GM12891 (cell line): ENCODE data around the gene RHOT1. TPM values are rescaled to one million over a fixed set of nuclear protein-coding genes. Genes with fewer than 3 reads are reported as not detected.
"Not testable (repeated sequence)": the region's sequence is repeated elsewhere in the genome, so short reads cannot be mapped to it uniquely, and the experiment has no call there.

ENCODE experiments used
- DNase-seq: peaks from one replicate; pipeline ENCODE4 v3.0.0; 2011; ENCODE audit warnings: low spot score; ENCODE audit not compliant: insufficient read length
- FAIRE-seq: peaks from 2 replicates; lab custom pipeline; 2011; peaks lifted over from hg19 to GRCh38; lab: Jason Lieb, UNC
- PAX5 ChIP-seq: IDR thresholded peaks from 2 replicates; pipeline ENCODE4 v1.6.1; 2011; ENCODE audit warnings: low read length, moderate library complexity, mild to moderate bottlenecking; ENCODE audit not compliant: insufficient read depth, severe bottlenecking
- POLR2A ChIP-seq: IDR thresholded peaks from 2 replicates; pipeline ENCODE4 v1.6.1; 2011; ENCODE audit warnings: low read depth, low read length, control low read depth
- POLR2AphosphoS5 ChIP-seq: IDR thresholded peaks from 2 replicates; pipeline ENCODE4 v1.6.1; 2011; ENCODE audit warnings: low read depth, low read length, control low read depth
- POU2F2 ChIP-seq: IDR thresholded peaks from 2 replicates; pipeline ENCODE4 v1.6.1; 2011; ENCODE audit warnings: low read depth, mild to moderate bottlenecking, control low read depth, low read length, moderate library complexity
- SPI1 ChIP-seq: IDR thresholded peaks from 2 replicates; pipeline ENCODE4 v1.6.1; 2011; ENCODE audit warnings: low read depth, low read length, control low read depth
- TAF1 ChIP-seq: IDR thresholded peaks from 2 replicates; pipeline ENCODE4 v1.6.1; 2011; ENCODE audit warnings: low read depth, low read length, control low read depth
- polyA plus RNA-seq: library from polyadenylated mRNA; unstranded; fragments of >200 nt; gene quantifications from one replicate; pipeline ENCODE4 v1.2.1, GENCODE V29; 2012; ENCODE audit warnings: low read depth, missing spikeins, inconsistent platforms; ENCODE audit not compliant: missing spikeins

The RHOT1 gene
- 11.7 TPM for polyA plus RNA-seq

- DNase-seq: peak; percentile 66
- FAIRE-seq: peak; percentile 83
- no peak for TF ChIP-seq SPI1
- TF ChIP-seq TAF1: no peak
Measured at GRCh38 chr17:32142038-32142856, at the start of gene RHOT1. Gene RHOT1, plus strand, starts transcription at chr17:32142502. Its CDS starts 191 bp downstream, at chr17:32142693.

- DNase-seq: no peak
- FAIRE-seq: no peak
- TF ChIP-seq TAF1: no peak
- no peak for TF ChIP-seq PAX5
- TF ChIP-seq POLR2AphosphoS5: no peak
- no peak for TF ChIP-seq POLR2A
- TF ChIP-seq POU2F2: no peak
- no peak for TF ChIP-seq SPI1
Measured at GRCh38 chr17:32099686-32100085, 42.6 kb upstream of the RHOT1 start.

- DNase-seq, FAIRE-seq: not testable (repeated sequence)
Measured at GRCh38 chr17:32100323-32100722, 42.0 kb upstream of the RHOT1 start.

GRCh38 chr17:32100971-32101631 lies 41.2 kb upstream of the RHOT1 start:
- FAIRE-seq (no peak), DNase-seq (no peak)

GRCh38 chr17:32102172-32102571 lies 40.1 kb upstream of the RHOT1 start:
- DNase-seq: no peak
- TF ChIP-seq SPI1: no peak
- no peak for TF ChIP-seq POLR2A
- no peak for TF ChIP-seq PAX5
- no peak for TF ChIP-seq POLR2AphosphoS5
- no peak for TF ChIP-seq POU2F2
- TF ChIP-seq TAF1: no peak
- FAIRE-seq: no peak

More at GRCh38 chr17:32100971-32101631, 41.2 kb upstream of the RHOT1 start:
- no peak for TF ChIP-seq SPI1
- TF ChIP-seq TAF1: no peak
- no peak for TF ChIP-seq PAX5
- TF ChIP-seq POLR2AphosphoS5: no peak
- TF ChIP-seq POU2F2: no peak
- no peak for TF ChIP-seq POLR2A

- TF ChIP-seq SPI1 (no peak), TAF1 (no peak), POLR2AphosphoS5 (no peak), POU2F2 (no peak), PAX5 (no peak), POLR2A (no peak)
- no peak for FAIRE-seq
- no peak for DNase-seq
Measured at GRCh38 chr17:32102646-32103186, 39.6 kb upstream of the RHOT1 start.

- DNase-seq (no peak), FAIRE-seq (no peak)
- TF ChIP-seq SPI1 (no peak), PAX5 (no peak), TAF1 (no peak)
Measured at GRCh38 chr17:32103476-32104113, 38.7 kb upstream of the RHOT1 start.

GRCh38 chr17:32104158-32104557 lies 38.1 kb upstream of the RHOT1 start:
- DNase-seq (no peak), FAIRE-seq (no peak)
- TF ChIP-seq TAF1: no peak
- TF ChIP-seq POLR2A: no peak
- TF ChIP-seq PAX5: no peak
- 0 out of 2 replicates have a peak, but pooled peaks have one; percentile 29 for TF ChIP-seq SPI1

GRCh38 chr17:32106471-32106981 lies 35.8 kb upstream of the RHOT1 start:
- peak; percentile 87 for FAIRE-seq
- not testable (repeated sequence) for DNase-seq

GRCh38 chr17:32107194-32107593 lies 35.1 kb upstream of the RHOT1 start:
- not testable (repeated sequence) for DNase-seq
- peak; percentile 9 for FAIRE-seq
